GM21737 (cell line): Measurements from ENCODE around the gene TAF1C.
"Not testable (repeated sequence)": the region's sequence is repeated elsewhere in the genome, so short reads cannot be mapped to it uniquely, and the experiment has no call there.

Experiments
- ATAC-seq: cut with Tn5 transposase; IDR thresholded peaks from one replicate; pipeline ENCODE4 v1.9.1; 2021; ENCODE audit warnings: mild to moderate bottlenecking, moderate library complexity; ENCODE audit not compliant: unreplicated experiment

Gene TAF1C, protein sequence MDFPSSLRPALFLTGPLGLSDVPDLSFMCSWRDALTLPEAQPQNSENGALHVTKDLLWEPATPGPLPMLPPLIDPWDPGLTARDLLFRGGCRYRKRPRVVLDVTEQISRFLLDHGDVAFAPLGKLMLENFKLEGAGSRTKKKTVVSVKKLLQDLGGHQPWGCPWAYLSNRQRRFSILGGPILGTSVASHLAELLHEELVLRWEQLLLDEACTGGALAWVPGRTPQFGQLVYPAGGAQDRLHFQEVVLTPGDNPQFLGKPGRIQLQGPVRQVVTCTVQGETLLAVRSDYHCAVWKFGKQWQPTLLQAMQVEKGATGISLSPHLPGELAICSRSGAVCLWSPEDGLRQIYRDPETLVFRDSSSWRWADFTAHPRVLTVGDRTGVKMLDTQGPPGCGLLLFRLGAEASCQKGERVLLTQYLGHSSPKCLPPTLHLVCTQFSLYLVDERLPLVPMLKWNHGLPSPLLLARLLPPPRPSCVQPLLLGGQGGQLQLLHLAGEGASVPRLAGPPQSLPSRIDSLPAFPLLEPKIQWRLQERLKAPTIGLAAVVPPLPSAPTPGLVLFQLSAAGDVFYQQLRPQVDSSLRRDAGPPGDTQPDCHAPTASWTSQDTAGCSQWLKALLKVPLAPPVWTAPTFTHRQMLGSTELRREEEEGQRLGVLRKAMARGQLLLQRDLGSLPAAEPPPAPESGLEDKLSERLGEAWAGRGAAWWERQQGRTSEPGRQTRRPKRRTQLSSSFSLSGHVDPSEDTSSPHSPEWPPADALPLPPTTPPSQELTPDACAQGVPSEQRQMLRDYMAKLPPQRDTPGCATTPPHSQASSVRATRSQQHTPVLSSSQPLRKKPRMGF

GRCh38 chr16:84186685-84187437 is at the start of gene TAF1C:
TAF1C (minus strand) TSS chr16:84187057; CDS start chr16:84184988, 2,069 bp downstream.
- ATAC-seq = peak; percentile 92

- ATAC-seq = no peak
These were observed 47.7 kb upstream of the TAF1C start for GRCh38 chr16:84234321-84235241.

GRCh38 chr16:84233748-84234147 is 46.9 kb upstream of the TAF1C start:
- ATAC-seq = no peak

GRCh38 chr16:84232969-84233368 is 46.1 kb upstream of the TAF1C start:
- no peak for ATAC-seq

DNA sequence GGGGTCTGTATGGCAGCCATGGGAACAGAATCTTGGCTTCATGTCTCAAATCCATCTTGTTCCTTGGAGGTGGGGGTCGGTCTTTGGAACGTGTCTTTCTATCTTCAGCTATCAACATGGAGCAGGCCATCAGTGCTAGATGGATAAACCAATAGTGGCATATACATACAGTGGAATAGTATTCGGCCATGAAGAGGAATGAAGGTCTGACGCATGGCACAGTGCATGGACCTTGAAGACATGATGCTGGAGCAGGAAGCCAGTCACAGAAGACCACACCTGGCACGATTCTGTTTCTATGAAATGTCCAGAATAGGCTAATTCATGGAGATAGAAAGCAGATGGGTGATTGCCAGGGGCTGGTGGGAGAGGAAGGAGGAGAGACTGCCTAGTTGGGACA is 45.2 kb upstream of the TAF1C start:
- no peak for ATAC-seq

DNA sequence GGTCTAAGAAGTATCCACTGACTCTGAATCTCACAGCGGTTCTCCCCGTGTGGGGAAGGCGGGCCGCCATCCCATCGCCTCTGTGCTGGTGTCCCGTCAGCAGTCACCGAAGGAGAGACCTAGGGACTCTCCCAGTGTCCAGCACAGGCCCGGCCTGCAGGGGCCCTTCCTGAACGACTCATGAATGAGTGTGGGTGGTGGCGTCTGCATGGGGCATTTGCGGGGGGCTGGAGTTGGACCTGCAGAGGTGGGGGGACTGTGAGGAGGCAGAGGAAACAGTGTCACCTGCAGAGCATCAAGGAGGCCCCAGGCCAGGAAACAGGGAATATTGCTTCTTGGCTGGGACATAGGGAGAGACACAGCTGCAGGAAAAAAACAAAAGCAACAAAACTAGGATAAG is 42.6 kb upstream of the TAF1C start:
- ATAC-seq = no peak

- no peak for ATAC-seq
These were observed 41.5 kb upstream of the TAF1C start for GRCh38 chr16:84228256-84228838.

DNA sequence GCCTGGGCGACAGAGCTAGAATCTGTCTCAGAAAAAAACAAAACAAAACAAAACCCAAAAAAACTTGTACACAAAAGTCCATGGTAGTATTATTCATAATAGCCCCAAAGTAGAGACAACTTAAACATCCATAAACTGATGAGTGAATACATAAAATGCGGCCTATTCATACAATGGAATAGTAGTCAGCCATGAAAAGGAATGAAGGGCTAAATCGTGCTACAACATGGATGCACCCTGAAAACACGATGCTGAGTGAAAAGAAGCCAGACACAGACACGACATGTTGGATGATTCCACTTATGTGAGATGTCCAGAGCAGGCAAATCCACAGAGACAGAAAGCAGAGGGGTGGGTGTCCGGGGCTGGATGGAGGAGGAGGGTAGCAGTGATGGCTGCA is 40.7 kb upstream of the TAF1C start:
- no peak for ATAC-seq

- ATAC-seq = no peak
These were observed 39.2 kb upstream of the TAF1C start for GRCh38 chr16:84226026-84226425.

DNA sequence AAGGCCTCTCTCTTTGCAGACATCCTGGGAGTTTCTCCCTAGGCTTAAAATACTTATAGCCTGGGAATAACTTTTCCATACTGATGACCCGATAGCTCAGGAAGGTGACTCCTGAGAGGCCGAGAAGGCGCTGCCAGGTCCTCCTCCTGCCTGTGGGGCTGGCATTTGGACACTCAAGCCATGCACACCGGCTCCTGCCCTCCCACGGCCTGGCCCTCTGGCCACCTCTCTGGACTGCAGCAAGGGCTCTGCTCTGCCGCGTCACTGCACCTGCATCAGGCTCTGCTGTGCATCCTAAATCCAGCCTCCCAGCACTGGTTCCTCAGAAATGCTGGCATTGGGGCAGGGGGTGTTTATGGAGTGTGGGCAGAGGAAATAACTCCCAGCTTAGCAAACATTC is 38.7 kb upstream of the TAF1C start:
- no peak for ATAC-seq

GRCh38 chr16:84225126-84225525 is 38.3 kb upstream of the TAF1C start:
- no peak for ATAC-seq

DNA sequence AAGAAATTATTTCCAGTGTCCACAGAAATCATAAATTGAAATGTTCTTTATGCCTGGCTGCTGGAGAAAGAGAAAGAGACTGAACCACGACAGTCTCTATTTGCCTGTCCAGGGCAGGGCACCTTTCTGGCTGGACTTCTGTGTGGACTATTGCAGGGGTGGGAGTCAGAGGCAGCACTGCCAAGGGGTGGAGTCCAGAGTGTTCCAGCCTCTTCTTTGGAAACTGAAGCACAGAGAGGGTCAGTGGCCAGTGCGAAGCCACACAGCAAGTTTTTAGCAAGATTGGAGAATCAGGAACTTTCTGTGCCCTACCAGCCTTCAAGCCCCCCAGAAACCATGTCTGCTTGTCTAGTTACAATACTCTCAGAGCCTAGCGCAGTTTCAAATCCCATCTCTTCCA is 37.7 kb upstream of the TAF1C start:
- ATAC-seq = no peak

DNA sequence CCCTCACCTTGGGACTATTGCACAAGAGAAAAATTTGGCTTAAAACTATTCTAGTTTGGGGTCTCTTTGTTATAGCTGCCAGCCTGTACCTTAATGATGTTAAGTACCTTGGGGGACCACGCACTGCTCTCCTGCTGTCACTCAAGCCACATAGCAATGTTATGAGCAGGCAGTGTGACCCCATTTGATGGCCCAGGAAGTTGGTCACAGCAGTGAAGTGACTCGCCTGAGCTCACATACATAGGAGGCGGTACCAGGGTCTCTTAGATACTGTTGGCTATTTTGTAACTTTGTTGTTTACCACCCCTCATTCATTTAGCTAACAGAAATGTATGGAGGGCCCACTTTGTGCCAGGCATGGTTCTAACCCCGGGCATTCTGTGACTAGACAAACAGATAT is 36.6 kb upstream of the TAF1C start:
- no peak for ATAC-seq

GRCh38 chr16:84220851-84221250 is 34.0 kb upstream of the TAF1C start:
- ATAC-seq = no peak

DNA sequence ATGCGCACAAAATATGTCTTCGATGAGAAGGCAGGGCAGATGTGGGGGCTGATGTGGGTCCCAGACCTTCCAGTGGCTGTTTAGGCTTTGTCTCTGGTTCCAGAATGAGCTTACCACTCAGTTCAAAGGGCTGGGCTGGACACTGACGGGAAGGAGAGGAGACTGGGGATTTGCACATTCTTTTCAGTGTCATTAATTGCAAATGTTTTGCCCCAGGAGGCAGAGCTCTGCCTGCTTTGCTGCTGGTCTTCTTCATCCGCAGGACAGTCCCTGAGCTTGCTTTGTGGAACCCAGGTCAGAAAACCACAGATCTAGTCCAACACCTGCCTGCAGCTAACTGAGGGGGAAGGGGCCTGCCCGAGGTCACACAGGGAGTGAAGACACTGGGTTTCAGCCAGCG is 32.1 kb upstream of the TAF1C start:
- no peak for ATAC-seq

- no peak for ATAC-seq
These were observed 31.4 kb upstream of the TAF1C start for GRCh38 chr16:84218176-84218823.

DNA sequence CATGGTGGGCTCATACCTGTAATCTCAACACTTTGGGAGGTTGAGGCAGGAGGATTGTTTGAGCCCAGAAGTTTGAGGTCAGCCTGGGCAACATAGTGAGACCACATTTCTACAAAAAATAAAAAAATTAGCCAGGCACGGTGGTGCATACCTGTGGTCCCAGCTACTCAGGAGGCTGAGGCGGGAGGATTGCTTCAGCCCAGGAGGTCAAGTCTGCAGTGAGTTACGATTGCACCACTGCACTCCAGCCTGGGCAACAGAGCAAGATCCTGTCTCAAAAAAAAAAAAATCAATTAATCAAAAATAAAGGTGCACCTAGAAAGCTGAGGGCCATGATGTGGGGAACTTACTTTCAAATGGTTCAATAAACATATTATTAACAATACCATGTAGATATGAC is 29.3 kb upstream of the TAF1C start:
- not testable (repeated sequence) for ATAC-seq

DNA sequence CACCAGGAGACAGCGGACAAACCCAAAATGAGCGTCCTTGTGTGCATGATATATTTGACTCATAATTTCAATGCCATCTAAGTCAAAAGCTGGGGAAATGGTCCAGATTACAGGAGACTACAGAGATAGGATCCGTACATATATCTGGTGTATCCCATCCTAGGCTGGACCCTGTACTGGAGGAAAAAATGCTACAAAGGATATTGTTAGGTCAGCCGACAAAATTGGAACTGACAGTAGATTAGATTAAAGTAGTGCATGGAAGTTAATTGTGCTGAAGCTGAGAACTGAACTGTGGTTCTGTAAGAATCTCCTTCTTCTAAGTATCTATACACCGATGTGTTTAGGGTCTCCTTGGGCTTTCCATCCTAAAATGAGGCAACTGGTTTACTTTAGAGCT is 28.7 kb upstream of the TAF1C start:
- ATAC-seq = no peak

DNA sequence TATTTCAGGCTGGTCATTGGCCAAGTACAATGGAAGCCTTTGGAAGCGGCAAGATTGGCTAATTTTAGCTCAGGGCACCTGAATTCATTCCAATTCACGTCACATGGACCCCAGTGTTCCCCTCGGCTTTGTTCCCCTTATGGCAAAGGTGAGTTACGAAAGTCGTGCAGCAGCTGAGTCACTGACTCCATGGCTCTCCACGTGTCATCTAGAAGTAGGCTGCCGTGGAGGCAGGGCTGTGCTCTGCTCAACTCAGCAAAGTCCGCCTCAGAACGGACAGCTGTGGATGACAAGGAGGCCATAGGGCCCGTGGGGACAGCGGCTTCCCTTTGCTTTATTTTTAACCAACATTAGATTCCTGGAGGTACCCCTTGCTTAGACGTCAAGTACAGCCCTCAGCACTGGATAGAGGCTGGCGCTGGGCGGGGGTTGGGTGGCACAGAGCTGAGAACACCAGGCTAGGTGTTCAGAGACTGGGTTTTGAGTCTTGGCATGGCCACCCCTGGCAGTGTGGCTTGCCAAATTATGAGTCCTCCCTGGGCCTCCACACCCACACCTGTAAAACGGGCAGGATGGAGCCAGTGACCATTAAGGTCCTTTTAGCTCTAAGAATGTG is 27.7 kb upstream of the TAF1C start:
- ATAC-seq = no peak
